Fibroblast of lung (primary cell): ENCODE data around the gene CDCP1.

Experiments used
- CTCF ChIP-seq, 2 donors: IDR thresholded peaks in 1 of 2; conservative IDR thresholded peaks in 1 of 2; 1 replicate in 1 of 2; 2 replicates in 1 of 2; pipeline ENCODE4 v1.5.1; 2011 to 2012; ENCODE audit warnings: low read length in 2 of 2, control low read depth in 1 of 2, inconsistent platforms in 1 of 2, low read depth in 1 of 2, mild to moderate bottlenecking in 1 of 2
- EZH2 ChIP-seq: IDR thresholded peaks from 2 replicates; pipeline ENCODE4 v1.5.1; 2012; ENCODE audit warnings: low read length, control low read depth, mild to moderate bottlenecking; ENCODE audit errors: missing control alignments

GRCh38 chr3:45179163-45179562, 33.0 kb upstream of the CDCP1 start:
- TF ChIP-seq CTCF (conservative IDR thresholded peaks at IDR 0.05 in 1 of 2, IDR thresholded peaks at IDR 0.05 in 1 of 2; ENCODE audit: low read depth in 1 of 2, low read length in 2 of 2) (no peak), EZH2 (no peak)
